Fibroblast of skin of left quadriceps (primary cell): ENCODE data around the gene ETV4.

ENCODE experiments used
- DNase-seq, 2 experiments: peaks; one replicate each; pipeline ENCODE4 v3.0.0-alpha.2; 2013; ENCODE audit warnings: low read depth in 2 of 2

Gene ETV4

GRCh38 chr17:43545383-43545632 is 832 bp downstream of the ETV4 start:
- DNase-seq, result no peak

DNA sequence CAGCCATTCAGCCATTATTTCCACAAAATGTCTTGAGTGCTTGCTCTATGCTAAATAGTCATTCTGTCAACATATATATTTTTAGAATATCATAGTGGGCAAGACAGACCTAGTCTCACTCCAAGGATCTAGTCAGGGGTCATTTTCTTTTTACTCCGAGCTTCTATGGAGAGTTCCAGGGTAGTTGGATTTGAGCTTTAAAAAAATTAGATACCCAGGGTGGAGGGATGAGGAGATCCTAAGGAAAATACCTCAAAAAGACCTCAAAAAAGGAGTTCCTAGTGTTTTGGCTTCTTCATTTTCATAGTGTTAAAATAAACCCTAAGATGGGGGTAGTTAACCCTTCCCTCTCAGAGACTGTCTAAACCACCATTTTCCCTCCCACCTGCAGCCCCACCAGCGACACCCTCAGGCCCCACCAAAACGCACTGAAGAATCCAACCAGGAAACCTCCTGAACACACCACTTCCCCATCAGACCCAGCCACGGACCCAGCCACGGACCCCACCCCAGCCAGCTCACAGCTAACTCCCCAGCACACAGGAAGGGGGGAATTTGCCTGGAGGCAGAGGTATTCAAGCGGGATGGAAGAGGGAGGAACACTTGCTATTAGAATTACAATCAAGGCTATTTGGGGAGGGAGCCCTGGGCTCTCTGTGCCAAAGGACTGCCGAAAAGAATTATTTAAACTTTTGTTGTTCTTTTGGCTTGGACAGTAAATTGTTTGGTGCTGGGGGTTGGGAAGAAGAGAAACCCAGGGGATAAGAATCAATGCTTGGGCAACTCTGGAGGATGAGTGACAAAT is 2.2 kb downstream of the ETV4 start:
- no peak for DNase-seq

DNA sequence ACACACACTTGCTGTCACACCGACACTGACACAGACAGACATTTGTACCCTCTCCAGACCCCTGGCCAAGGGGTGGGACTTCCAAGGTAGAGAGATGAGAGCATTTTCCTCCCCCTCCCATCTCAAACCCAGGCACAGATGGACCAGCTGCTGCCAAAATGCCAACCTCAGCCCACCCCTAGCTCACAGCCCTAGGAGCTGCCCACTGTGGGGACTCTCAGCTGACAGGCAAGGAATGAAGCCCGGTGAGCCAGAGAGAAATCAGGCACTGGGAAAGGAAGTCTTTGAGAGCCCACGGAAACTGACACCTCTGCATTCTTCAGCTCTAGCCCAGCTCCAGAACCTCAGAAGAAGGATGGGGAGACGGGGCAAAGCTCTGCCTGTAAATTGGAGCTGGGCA is 2.8 kb downstream of the ETV4 start:
- DNase-seq, result no peak

GRCh38 chr17:43542859-43543258 is 3.3 kb downstream of the ETV4 start:
- DNase-seq, result no peak

DNA sequence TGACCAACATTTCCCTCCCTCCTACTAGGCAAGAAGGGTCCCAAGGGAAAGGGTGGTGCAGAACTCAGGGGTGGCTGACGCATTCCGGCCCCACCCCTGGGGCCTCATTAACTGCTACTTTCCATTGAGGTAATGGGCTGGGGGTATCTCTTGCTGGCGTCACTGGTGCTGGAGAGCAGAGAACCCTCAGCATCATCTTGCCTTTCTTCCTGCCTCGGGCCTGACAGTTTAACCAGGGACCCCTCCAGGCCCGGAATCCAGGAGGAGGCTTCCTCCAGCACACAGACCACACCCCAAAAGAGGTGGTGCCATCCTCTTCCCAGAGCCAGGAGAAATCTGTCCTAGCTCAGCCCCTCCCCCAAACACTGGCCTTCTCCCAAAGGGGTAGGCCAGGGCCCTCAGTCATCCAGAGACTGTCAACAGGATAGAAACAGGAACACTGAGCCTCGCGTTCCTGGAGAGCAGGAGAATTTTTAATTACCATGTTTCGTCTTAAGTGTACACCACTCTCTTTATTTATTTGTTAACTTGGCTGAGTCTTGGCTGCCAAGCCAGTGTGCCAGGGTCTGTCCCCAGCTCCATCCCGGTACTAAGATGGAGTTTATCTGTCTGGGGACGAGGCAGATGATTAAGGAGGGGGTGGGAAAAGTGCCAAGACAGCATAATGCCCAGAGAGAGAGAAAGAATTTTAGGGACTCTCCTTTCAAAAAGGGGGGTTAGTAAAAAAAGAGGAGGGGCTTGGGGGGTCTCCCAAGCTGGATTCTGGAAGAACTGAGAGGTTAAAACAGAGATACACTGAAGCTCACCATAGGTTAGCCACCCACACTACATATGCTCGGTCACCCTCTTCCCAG is 5.1 kb downstream of the ETV4 start:
- DNase-seq, result no peak

DNA sequence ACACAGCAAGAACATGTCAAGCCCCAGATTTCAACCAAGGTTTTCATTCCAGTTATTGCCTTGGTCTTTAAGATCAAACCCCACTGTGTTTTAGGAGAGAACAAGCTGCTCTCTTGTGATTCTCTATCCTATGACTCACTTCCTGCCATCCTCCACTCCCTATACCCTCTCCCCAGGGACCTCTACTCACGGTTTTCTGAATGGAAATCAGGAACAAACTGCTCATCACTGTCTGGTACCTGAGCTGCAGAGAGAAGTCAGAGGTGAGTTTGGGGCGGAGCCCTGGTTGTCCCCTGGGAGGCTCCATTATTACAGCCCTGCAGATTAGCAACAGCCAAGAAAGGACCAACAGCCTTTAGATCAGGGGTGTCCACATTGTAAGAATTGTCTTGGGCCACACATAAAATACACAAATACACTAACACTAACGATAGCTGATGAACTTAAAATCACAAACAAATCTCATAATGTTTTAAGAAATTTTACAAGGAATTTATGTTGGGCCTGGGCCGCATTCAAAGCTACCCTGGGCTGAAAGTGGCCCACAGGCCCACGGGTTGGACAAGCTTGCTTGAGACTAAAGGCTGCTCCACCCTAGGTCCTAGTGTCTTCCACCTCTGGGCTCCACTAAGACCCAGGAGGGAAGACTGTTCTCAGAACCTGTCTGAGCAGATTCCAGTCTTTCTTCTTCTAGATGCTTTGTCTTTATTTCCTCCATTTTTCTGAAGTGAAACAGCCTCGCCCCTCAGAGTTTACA is 9.7 kb downstream of the ETV4 start:
- peak; percentile 66 to 67 for DNase-seq

GRCh38 chr17:43534909-43535308 is 11.2 kb downstream of the ETV4 start:
- no peak for DNase-seq

DNA sequence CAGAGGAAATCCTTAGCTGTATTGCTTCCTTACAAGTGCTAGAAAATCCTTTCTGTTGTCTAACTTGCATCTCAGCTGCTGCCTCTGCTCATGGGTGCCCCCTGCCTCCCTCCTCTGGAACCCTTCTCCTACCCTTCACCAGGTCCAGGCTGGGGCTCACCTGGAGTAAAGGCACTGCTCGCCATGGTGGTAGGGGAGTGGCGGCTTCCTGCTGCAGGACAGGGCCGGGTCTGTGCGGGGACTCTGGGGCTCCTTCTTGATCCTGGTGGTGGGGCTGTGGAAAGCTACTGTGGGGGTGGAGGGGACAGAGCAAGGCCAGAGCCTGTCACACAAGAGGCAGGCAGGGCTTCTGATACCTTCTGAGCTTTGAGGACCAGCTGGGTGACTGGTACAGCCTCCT is 12.4 kb downstream of the ETV4 start:
- no peak for DNase-seq

DNA sequence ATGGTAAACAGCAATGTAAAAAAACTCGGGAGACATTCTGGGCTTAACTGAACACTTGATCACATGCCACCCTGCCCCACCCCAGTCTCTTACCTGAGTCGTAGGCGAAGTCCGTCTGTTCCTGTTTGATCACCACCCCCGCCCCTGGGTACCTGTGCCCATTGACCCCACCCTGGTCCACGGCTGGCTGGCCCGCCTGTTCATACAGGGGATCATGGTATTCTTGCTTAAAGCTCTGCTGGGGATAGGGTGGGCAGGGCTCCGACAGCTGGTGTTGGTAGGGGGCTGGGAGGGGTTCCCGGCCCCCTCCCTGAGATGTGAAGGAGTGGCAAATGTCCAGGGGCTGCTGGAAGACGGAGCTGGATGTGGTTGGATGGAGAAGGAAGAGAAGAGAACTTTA is 13.6 kb downstream of the ETV4 start:
- DNase-seq, result no peak

- no peak for DNase-seq
Observed at GRCh38 chr17:43531955-43532354, 14.2 kb downstream of the ETV4 start.

DNA sequence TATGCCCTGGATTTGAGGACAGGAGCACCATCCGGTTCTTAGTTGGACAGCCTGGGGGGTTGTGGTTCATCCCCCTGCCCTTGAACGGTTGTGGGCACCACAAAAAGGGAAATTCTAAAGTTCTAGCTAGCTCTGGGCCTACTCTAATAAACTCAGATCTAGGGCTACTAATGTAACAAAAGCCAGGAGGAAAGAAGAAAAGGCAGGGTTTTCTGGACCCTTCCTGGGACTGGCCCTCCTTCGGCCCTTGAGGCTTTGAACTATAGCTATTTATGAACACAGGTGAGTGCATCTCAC is 15.1 kb downstream of the ETV4 start:
- DNase-seq, result no peak

GRCh38 chr17:43530288-43531081 is 15.7 kb downstream of the ETV4 start:
- DNase-seq, result peak; percentile 87 to 91

DNA sequence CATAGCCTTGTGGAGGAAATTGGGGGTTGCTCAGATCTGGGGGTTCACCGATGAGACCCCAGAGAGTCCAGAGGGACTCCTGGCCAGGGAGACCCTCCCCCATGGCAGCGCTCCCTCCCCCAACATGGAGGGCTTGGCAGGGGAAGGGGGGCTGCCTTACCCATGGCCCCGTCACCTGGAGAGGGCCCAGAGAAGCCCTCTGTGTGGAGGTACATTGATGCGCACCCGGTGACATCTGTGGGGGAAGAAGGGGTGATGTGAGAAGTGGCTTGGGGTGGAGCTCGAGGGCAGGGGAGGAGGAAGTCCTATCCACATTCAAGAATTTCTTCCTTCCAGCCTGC is 16.2 kb downstream of the ETV4 start:
- no peak for DNase-seq

- no peak for DNase-seq
Observed at GRCh38 chr17:43528988-43529814, 16.9 kb downstream of the ETV4 start.

DNA sequence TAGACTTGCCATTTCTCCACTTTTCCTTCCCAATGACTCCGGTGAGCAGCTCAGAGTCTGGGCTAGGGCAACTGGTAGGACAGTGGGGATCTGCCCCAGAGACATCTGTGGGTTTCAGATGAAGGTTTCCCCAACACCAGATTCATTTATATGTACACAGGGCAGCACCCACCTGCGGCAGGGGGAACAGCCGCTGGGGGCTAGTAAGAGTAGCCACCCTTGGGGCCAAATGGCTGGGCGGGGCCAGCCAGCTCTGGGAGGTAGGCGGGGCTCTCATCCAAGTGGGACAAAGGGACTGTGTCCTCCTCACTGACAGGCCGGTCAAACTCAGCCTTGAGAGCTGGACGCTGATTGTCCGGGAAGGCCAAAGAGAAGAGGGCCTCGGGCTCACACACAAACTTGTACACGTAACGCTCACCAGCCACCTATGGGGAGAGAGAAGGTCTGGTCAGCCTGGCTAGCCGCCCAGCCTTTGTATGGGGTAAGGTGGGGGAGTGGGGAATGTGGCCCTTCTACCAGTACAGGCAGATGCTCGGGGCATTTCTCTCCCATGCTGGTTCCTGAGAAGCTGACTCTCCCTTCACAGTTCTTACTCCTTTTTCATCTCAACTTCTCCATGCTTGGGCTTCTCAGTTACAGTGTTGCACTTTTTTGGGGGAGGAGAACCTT is 17.7 kb downstream of the ETV4 start:
- DNase-seq, result no peak

DNA sequence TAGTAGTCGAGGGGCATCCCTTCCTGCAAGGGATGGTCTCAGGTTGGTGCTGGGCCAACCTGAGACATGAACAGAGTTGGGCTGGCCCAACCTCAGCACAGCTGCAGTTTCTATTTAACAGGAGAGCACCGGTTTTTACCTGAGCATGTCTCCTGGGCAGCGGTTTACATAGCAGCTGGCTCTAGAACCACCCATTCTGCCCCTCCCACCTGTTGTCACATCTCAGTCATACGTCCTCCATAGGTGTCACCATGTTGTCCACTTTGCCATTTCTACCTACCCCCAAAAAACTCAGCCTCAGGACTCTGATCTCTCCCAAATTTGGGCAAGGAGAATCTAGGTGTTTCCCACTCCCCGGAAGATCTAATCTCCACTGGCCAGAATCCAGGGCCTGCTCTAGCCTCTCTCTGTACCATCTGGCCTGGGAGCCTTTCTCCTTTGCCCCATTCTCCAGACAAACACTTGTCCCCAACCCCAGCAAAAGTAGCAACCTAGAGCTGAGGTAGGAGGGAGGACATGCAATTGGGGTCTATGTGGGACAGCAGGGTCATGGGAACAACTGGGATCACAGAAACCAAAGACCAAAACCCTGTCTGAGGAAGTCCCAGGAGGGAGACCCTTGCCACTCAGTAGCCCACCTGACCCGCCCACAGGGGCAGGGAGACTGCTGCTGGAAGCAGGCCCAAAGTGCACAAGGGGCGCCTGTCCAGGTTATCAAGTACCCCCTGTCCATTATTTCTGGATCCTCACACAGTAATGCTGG is 19.1 kb downstream of the ETV4 start:
- DNase-seq, result no peak

DNA sequence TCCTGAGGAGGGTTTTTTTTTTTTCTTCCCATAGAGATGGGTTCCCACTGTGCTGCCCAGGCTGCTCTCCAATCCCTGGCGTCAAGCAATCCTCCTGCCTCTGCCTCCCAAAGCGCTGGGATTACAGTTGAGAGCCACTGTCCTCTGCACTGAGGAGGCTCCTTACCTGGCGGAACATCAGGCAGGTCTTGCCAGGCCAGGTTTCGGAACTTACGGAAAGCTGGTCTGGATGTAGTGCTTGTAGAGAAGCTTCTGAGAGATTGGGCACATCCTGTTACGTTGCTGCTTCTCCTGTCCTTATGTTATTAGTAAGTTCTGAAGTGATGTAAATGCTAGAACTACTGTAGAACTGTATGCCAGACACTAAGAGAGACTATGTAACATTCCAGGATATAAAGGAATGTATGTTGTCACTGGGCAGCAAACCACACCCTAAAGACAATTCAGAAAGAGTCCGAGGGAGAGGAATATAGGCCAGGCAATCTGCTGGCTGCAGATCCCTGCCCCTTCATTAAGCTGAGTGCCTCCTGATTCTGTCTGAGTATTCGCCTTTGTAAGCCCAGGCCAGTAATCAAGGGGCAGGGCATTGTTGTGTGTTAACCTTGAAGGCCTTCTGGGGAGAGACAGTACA is 21.1 kb downstream of the ETV4 start:
- DNase-seq, result no peak

GRCh38 chr17:43521389-43521788 is 24.8 kb downstream of the ETV4 start:
- no peak for DNase-seq

- DNase-seq, result no peak
Observed at GRCh38 chr17:43517615-43518386, 28.3 kb downstream of the ETV4 start.
